K562 (cell line): ENCODE results near the gene OR52A5. TPM values are rescaled to one million over a fixed set of nuclear protein-coding genes. Genes with fewer than 3 reads are reported as not detected.

Source experiments
- C11orf30 ChIP-seq: fragments of 450-650 bp; IDR thresholded peaks from 2 replicates; pipeline ENCODE4 v1.6.1; 2016; ENCODE audit warnings: low read depth, mild to moderate bottlenecking
- CC2D1A ChIP-seq: fragments of 450-650 bp; IDR thresholded peaks from 2 replicates; pipeline ENCODE4 v1.6.1; 2017; ENCODE audit warnings: mild to moderate bottlenecking
- ETS2 ChIP-seq: IDR thresholded peaks from 2 replicates; pipeline ENCODE4 v1.6.1; 2016; ENCODE audit warnings: borderline replicate concordance, missing genetic modification characterization, mild to moderate bottlenecking, moderate library complexity, missing compliant biosample characterization; ENCODE audit not compliant: poor library complexity, severe bottlenecking
- FOXP1 ChIP-seq: sonication (generic); formaldehyde crosslinking; IDR thresholded peaks from 2 replicates; pipeline ENCODE4 v1.8.0; 2022; ENCODE audit warnings: mild to moderate bottlenecking, missing genetic modification reagents
- ILK ChIP-seq: fragments of 450-650 bp; IDR thresholded peaks from 2 replicates; pipeline ENCODE4 v1.6.1; 2016; ENCODE audit warnings: missing genetic modification characterization, low read depth, mild to moderate bottlenecking, missing compliant biosample characterization, moderate library complexity, borderline replicate concordance
- IRF2 ChIP-seq: sonication (generic); formaldehyde crosslinking; IDR thresholded peaks from 2 replicates; pipeline ENCODE4 v1.8.1; 2022; ENCODE audit warnings: mild to moderate bottlenecking, missing genetic modification reagents
- KAT2B ChIP-seq: IDR thresholded peaks from one replicate; pipeline ENCODE4 v1.6.1; 2012; ENCODE audit warnings: low read depth, mild to moderate bottlenecking, control low read depth, inconsistent platforms, low read length, moderate library complexity
- NCOA4 ChIP-seq: fragments of 450-650 bp; IDR thresholded peaks from 2 replicates; pipeline ENCODE4 v1.6.1; 2018; ENCODE audit warnings: mild to moderate bottlenecking; ENCODE audit not compliant: partially characterized antibody
- NFE2 ChIP-seq: IDR thresholded peaks from 2 replicates; pipeline ENCODE4 v1.6.1; 2014; ENCODE audit warnings: antibody characterized with exemption, low read depth
- PBX2 ChIP-seq, 2 experiments: IDR thresholded peaks in 1 of 2; conservative IDR thresholded peaks in 1 of 2; 2 replicates each; pipeline ENCODE4 v1.6.1; 2016; ENCODE audit warnings: low read depth in 2 of 2, mild to moderate bottlenecking in 1 of 2, missing compliant biosample characterization in 1 of 2, missing genetic modification characterization in 1 of 2, moderate library complexity in 1 of 2
- RHOXF2B ChIP-seq: fragments of 250-450 bp; sonication (Bioruptor Pico); conservative IDR thresholded peaks from 2 replicates; pipeline ENCODE4 v1.5.1; 2021
- SMARCA4 ChIP-seq: fragments of 450-650 bp; IDR thresholded peaks from 2 replicates; pipeline ENCODE4 v1.6.1; 2016
- THAP7 ChIP-seq: fragments of 250-450 bp; sonication (Bioruptor Pico); IDR thresholded peaks from 2 replicates; pipeline ENCODE4 v1.5.0; 2021
- XRCC5 ChIP-seq: fragments of 200-400 bp; formaldehyde crosslinking; IDR thresholded peaks from 2 replicates; pipeline ENCODE4 v1.6.1; 2017; ENCODE audit warnings: low read depth, mild to moderate bottlenecking, low read length
- ZHX1 ChIP-seq: fragments of 150-350 bp; conservative IDR thresholded peaks from 2 replicates; pipeline ENCODE4 v1.6.1; 2014; ENCODE audit warnings: low read length
- polyA plus RNA-seq, 8 experiments: library from polyadenylated mRNA; depleted of rRNA in 4 of 8; stranded (reverse) in 5 of 8; unstranded in 3 of 8; fragments of >200 nt; fragmentation: Nextera tagmentation in 2 of 8; fragmentation: Illumina TruSeq in 1 of 8; extraction: Ambion mirVana in 2 of 8; extraction: Trizol in 1 of 8; gene quantifications; 2 replicates each; pipeline versions ENCODE4 v1.2.1 to v1.2.3, GENCODE V29; 2011 to 2014; ENCODE audit warnings: inconsistent platforms in 1 of 8, missing spikeins in 1 of 8
- total RNA-seq, 7 experiments: library from RNA; depleted of rRNA in 6 of 7; stranded (reverse); fragments of >200 nt in 6 of 7; fragmentation: Illumina TruSeq in 2 of 7; extraction: Trizol in 2 of 7; gene quantifications; 2 replicates each; pipeline versions ENCODE4 v1.2.1 to v1.2.3, GENCODE V29; 2011 to 2021; ENCODE audit warnings: low replicate concordance in 1 of 7
- TF ChIP-seq, protein P1 (sequence below): fragments of 200-400 bp; formaldehyde crosslinking; IDR thresholded peaks from 2 replicates; pipeline ENCODE4 v1.6.1; 2017; ENCODE audit warnings: mild to moderate bottlenecking, low read depth, low read length, moderate library complexity
- TF ChIP-seq, protein P2 (sequence below): sonication (generic); formaldehyde crosslinking; IDR thresholded peaks from 2 replicates; pipeline ENCODE4 v1.8.1; 2023; ENCODE audit warnings: mild to moderate bottlenecking, missing genetic modification reagents

Gene OR52A5
- total and polyA plus RNA-seq, 9 of the 15 experiments (the other 6 are each of a cell fraction or from before 2014, with no cell fraction given) = 0.04 to 1.1 (median 0.94) TPM; not detected in 6

GRCh38 chr11:5107285-5107684 is 30.9 kb downstream of the OR52A5 start (continued):
- TF ChIP-seq PBX2 (CRISPR knock-in tag; IDR thresholded peaks at IDR 0.05; ENCODE audit: low read depth) (no peak), PBX2 (tag; conservative IDR thresholded peaks at IDR 0.05; ENCODE audit: low read depth) (no peak), IRF2 (CRISPR knock-in tag) (no peak), ETS2 (tag) (no peak), ZHX1 (no peak), THAP7 (CRISPR knock-in tag) (no peak), XRCC5 (no peak), SMARCA4 (peak; percentile 79), C11orf30 (peak; percentile 40; the same call in 1 of the 2 replicates), NCOA4 (no peak), NFE2 (peak; percentile 59), KAT2B (no peak), RHOXF2B (no peak), FOXP1 (no peak), ILK (tag) (no peak), CC2D1A (no peak; the same call in 1 of the 2 replicates)
- TF ChIP-seq, protein P1, sequence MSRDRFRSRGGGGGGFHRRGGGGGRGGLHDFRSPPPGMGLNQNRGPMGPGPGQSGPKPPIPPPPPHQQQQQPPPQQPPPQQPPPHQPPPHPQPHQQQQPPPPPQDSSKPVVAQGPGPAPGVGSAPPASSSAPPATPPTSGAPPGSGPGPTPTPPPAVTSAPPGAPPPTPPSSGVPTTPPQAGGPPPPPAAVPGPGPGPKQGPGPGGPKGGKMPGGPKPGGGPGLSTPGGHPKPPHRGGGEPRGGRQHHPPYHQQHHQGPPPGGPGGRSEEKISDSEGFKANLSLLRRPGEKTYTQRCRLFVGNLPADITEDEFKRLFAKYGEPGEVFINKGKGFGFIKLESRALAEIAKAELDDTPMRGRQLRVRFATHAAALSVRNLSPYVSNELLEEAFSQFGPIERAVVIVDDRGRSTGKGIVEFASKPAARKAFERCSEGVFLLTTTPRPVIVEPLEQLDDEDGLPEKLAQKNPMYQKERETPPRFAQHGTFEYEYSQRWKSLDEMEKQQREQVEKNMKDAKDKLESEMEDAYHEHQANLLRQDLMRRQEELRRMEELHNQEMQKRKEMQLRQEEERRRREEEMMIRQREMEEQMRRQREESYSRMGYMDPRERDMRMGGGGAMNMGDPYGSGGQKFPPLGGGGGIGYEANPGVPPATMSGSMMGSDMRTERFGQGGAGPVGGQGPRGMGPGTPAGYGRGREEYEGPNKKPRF = no peak
- TF ChIP-seq, protein P2, sequence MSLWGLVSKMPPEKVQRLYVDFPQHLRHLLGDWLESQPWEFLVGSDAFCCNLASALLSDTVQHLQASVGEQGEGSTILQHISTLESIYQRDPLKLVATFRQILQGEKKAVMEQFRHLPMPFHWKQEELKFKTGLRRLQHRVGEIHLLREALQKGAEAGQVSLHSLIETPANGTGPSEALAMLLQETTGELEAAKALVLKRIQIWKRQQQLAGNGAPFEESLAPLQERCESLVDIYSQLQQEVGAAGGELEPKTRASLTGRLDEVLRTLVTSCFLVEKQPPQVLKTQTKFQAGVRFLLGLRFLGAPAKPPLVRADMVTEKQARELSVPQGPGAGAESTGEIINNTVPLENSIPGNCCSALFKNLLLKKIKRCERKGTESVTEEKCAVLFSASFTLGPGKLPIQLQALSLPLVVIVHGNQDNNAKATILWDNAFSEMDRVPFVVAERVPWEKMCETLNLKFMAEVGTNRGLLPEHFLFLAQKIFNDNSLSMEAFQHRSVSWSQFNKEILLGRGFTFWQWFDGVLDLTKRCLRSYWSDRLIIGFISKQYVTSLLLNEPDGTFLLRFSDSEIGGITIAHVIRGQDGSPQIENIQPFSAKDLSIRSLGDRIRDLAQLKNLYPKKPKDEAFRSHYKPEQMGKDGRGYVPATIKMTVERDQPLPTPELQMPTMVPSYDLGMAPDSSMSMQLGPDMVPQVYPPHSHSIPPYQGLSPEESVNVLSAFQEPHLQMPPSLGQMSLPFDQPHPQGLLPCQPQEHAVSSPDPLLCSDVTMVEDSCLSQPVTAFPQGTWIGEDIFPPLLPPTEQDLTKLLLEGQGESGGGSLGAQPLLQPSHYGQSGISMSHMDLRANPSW (CRISPR knock-in tag) = no peak
